Neural cell (in vitro differentiated cells): ENCODE measurements around the gene CLIC2. TPM values are rescaled to one million over a fixed set of nuclear protein-coding genes. Genes with fewer than 3 reads are reported as not detected.
"Not testable (repeated sequence)": the region's sequence is repeated elsewhere in the genome, so short reads cannot be mapped to it uniquely, and the experiment has no call there.

Source experiments
- H2AFZ ChIP-seq: fragments of 200-600, 300-800 bp; sonication (generic), shearing (Covaris generic); 2 replicates; pipeline ENCODE4 v1.6.0; 2014; ENCODE audit warnings: low read depth, mild to moderate bottlenecking, antibody characterized with exemption, low read length, moderate library complexity
- H3F3A ChIP-seq: fragments of 200-600 bp; shearing (Covaris generic); 2 replicates; pipeline ENCODE4 v1.6.1; 2016; ENCODE audit warnings: mild to moderate bottlenecking, moderate library complexity, mixed read lengths, antibody characterized with exemption, low read length; ENCODE audit not compliant: insufficient read depth, poor library complexity, severe bottlenecking
- H3K27ac ChIP-seq: fragments of 200-600, 300-800 bp; sonication (generic), shearing (Covaris generic); 2 replicates; pipeline ENCODE4 v1.5.1; 2014; ENCODE audit warnings: mild to moderate bottlenecking, low read length, moderate library complexity
- H3K27me3 ChIP-seq: fragments of 300-800, 200-600 bp; sonication (generic), shearing (Covaris generic); 2 replicates; pipeline ENCODE4 v1.6.0; 2014; ENCODE audit warnings: mild to moderate bottlenecking, low read depth, low read length, moderate library complexity; ENCODE audit not compliant: insufficient read depth
- H3K36me3 ChIP-seq: fragments of 300-800, 200-600 bp; sonication (generic), shearing (Covaris generic); 2 replicates; pipeline ENCODE4 v1.5.1; 2014; ENCODE audit warnings: mild to moderate bottlenecking, antibody characterized with exemption, low read length, moderate library complexity; ENCODE audit not compliant: insufficient read depth
- H3K4me2 ChIP-seq: fragments of 300-800, 200-600 bp; sonication (generic), shearing (Covaris generic); 2 replicates; pipeline ENCODE4 v1.6.0; 2014; ENCODE audit warnings: mild to moderate bottlenecking, low read length
- H3K4me3 ChIP-seq: fragments of 300-800, 200-600 bp; sonication (generic), shearing (Covaris generic); 2 replicates; pipeline ENCODE4 v1.5.1; 2014; ENCODE audit warnings: mild to moderate bottlenecking, low read length, moderate library complexity
- H3K79me2 ChIP-seq: fragments of 200-600 bp; shearing (Covaris generic); replicated peaks from 2 replicates; pipeline ENCODE4 v1.6.0; 2014; ENCODE audit warnings: mild to moderate bottlenecking, low read length, moderate library complexity; ENCODE audit not compliant: insufficient read depth
- H3K9ac ChIP-seq: fragments of 300-800, 200-600 bp; sonication (generic), shearing (Covaris generic); 2 replicates; pipeline ENCODE4 v1.6.1; 2016; ENCODE audit warnings: mild to moderate bottlenecking, low read length, mixed read lengths
- H3K9me2 ChIP-seq: fragments of 200-600 bp; shearing (Covaris generic); 2 replicates; pipeline ENCODE4 v1.6.1; 2016; ENCODE audit warnings: mild to moderate bottlenecking, low read length, mixed read lengths; ENCODE audit not compliant: insufficient read depth
- H3K9me3 ChIP-seq: fragments of 200-600, 300-800 bp; sonication (generic), shearing (Covaris generic); 2 replicates; pipeline ENCODE4 v1.6.1; 2016; ENCODE audit warnings: mild to moderate bottlenecking, mixed run types, low read length, moderate library complexity, mixed read lengths
- H4K20me1 ChIP-seq: fragments of 200-600 bp; shearing (Covaris generic); 2 replicates; pipeline ENCODE4 v1.6.1; 2016; ENCODE audit warnings: mild to moderate bottlenecking, mixed run types; ENCODE audit not compliant: insufficient read depth
- CTCF ChIP-seq: fragments of 450-650 bp; IDR thresholded peaks from 2 replicates; pipeline ENCODE4 v1.5.1; 2014; ENCODE audit warnings: antibody characterized with exemption, mild to moderate bottlenecking, moderate library complexity; ENCODE audit not compliant: poor library complexity, severe bottlenecking
- EP300 ChIP-seq: fragments of 450-650 bp; conservative IDR thresholded peaks from 2 replicates; pipeline ENCODE4 v1.6.1; 2014; ENCODE audit warnings: antibody characterized with exemption, mild to moderate bottlenecking, moderate library complexity; ENCODE audit not compliant: poor library complexity, severe bottlenecking
- EZH2 ChIP-seq: fragments of 200-600, 300-800 bp; shearing (Covaris generic), sonication (generic); IDR thresholded peaks from 2 replicates; pipeline ENCODE4 v1.6.1; 2014; ENCODE audit warnings: antibody characterized with exemption, low read length, borderline replicate concordance, mild to moderate bottlenecking; ENCODE audit not compliant: insufficient read depth, poor library complexity, severe bottlenecking
- MXI1 ChIP-seq: fragments of 450-650 bp; conservative IDR thresholded peaks from 2 replicates; pipeline ENCODE4 v1.6.1; 2014; ENCODE audit warnings: antibody characterized with exemption, mild to moderate bottlenecking; ENCODE audit not compliant: poor library complexity, severe bottlenecking
- POLR2AphosphoS5 ChIP-seq: IDR thresholded peaks from 2 replicates; pipeline ENCODE4 v1.6.1; 2012
- RAD21 ChIP-seq: fragments of 450-650 bp; conservative IDR thresholded peaks from 2 replicates; pipeline ENCODE4 v1.6.1; 2014; ENCODE audit warnings: antibody characterized with exemption, mild to moderate bottlenecking, moderate library complexity
- SMC3 ChIP-seq: fragments of 450-650 bp; conservative IDR thresholded peaks from 2 replicates; pipeline ENCODE4 v1.6.1; 2014; ENCODE audit warnings: antibody characterized with exemption, mild to moderate bottlenecking, moderate library complexity; ENCODE audit not compliant: poor library complexity
- TAF1 ChIP-seq: IDR thresholded peaks from 2 replicates; pipeline ENCODE4 v1.6.1; 2012; ENCODE audit warnings: low read depth
- polyA minus RNA-seq: library from RNA; depleted of rRNA, polyadenylated mRNA; stranded (reverse); fragments of >200 nt; gene quantifications from 2 replicates; pipeline ENCODE4 v1.2.3, GENCODE V29; 2014
- polyA plus RNA-seq: library from polyadenylated mRNA; depleted of rRNA; stranded (reverse); fragments of >200 nt; gene quantifications from 2 replicates; pipeline ENCODE4 v1.2.3, GENCODE V29; 2014
- TF ChIP-seq, protein P1 (sequence below): IDR thresholded peaks from 2 replicates; pipeline ENCODE4 v1.6.1; 2012; ENCODE audit warnings: borderline replicate concordance

Gene CLIC2
- polyA plus RNA-seq (2.9 and 5.8 TPM in 2 replicates), polyA minus RNA-seq (1.2 and 2.7 TPM in 2 replicates)

DNA sequence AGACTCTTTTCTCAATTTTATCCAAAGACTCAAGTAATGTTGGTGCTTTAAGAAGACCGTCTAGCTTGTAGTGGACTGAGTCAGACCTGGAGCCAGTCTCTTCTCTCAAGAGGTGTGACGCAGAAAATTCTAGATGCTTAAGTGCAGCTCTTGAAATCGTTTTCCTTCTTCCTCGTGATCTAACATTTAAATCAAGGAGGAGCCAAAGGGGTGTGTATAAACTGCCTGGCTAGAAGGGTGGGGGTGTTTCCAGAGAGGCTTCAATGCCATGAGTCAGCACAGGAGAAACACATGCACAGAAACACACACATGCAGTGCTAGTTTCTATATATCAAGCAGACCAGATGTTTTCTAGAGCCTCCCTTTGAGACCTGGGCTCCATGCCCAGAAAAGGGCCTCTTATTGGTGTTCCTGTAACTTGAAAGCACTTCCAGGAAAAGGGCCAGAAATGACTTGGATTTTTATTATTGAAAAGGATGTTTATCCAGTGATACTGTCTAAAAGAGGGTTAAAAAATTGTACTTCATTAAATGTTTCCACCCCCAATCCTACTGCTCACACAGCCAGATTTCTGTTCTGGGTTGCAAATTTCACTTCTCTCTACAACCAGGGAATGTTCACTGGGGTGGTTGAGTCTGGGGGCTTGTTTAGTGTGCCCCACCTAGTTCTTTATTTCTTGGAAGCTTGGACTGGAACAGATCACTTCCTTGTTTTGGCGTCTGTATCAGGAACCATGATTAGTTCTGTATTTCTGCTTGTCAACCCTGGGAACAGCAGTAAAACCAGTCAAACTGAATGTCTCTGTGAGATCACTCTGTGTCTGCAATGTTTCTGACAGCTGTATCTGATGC lies at the start of gene CLIC2:
Gene CLIC2 (minus strand): TSS at position 129 of the 851 bp plus-strand sequence. CDS start 187 bp downstream, outside the sequence.
- Histone ChIP-seq H3K27me3 (no peaks in the 10 kb centered on the region), H3K9me2 (no peaks in the 10 kb centered on the region), H3K27ac (no peak within 1 kb of the TSS), H2AFZ (no peak within 1 kb of the TSS), H3K4me3 (no peak within 1 kb of the TSS), H3K9ac (no peak within 1 kb of the TSS), H3F3A (no peaks in the 10 kb centered on the region), H3K36me3 (no peaks in the 10 kb centered on the region), H3K9me3 (no peaks in the 10 kb centered on the region), H3K79me2 (no peaks in the 10 kb centered on the region), H3K4me2 (no peak within 1 kb of the TSS), H4K20me1 (no peaks in the 10 kb centered on the region)
- TF ChIP-seq MXI1 = no peak
- TF ChIP-seq TAF1 = no peak
- no peak for TF ChIP-seq CTCF
- no peak for TF ChIP-seq EP300
- TF ChIP-seq POLR2AphosphoS5 = no peak
- TF ChIP-seq RAD21 = no peak
- TF ChIP-seq EZH2 = no peak
- TF ChIP-seq SMC3 = no peak
- TF ChIP-seq, protein P1, sequence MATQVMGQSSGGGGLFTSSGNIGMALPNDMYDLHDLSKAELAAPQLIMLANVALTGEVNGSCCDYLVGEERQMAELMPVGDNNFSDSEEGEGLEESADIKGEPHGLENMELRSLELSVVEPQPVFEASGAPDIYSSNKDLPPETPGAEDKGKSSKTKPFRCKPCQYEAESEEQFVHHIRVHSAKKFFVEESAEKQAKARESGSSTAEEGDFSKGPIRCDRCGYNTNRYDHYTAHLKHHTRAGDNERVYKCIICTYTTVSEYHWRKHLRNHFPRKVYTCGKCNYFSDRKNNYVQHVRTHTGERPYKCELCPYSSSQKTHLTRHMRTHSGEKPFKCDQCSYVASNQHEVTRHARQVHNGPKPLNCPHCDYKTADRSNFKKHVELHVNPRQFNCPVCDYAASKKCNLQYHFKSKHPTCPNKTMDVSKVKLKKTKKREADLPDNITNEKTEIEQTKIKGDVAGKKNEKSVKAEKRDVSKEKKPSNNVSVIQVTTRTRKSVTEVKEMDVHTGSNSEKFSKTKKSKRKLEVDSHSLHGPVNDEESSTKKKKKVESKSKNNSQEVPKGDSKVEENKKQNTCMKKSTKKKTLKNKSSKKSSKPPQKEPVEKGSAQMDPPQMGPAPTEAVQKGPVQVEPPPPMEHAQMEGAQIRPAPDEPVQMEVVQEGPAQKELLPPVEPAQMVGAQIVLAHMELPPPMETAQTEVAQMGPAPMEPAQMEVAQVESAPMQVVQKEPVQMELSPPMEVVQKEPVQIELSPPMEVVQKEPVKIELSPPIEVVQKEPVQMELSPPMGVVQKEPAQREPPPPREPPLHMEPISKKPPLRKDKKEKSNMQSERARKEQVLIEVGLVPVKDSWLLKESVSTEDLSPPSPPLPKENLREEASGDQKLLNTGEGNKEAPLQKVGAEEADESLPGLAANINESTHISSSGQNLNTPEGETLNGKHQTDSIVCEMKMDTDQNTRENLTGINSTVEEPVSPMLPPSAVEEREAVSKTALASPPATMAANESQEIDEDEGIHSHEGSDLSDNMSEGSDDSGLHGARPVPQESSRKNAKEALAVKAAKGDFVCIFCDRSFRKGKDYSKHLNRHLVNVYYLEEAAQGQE = no peak

DNA sequence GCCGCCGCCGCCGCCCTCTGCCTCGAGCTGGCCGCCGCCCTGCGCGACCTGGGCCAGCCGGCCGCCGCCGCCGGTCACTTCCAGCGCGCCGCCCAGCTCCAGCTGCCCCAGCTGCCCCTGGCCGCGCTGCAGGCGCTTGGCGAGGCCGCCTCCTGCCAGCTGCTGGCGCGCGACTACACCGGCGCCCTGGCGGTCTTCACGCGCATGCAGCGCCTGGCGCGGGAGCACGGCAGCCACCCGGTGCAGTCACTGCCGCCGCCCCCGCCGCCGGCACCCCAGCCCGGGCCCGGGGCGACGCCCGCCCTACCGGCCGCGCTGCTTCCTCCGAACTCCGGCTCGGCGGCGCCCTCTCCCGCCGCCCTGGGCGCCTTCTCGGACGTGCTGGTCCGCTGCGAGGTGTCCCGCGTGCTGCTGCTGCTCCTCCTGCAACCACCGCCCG lies 48.1 kb upstream of the CLIC2 start:
- not testable (repeated sequence) for H3K4me2 ChIP-seq, H3K27ac ChIP-seq, H3K4me3 ChIP-seq, H3F3A ChIP-seq, H2AFZ ChIP-seq, H4K20me1 ChIP-seq, H3K79me2 ChIP-seq, H3K36me3 ChIP-seq, H3K27me3 ChIP-seq, H3K9me3 ChIP-seq, H3K9me2 ChIP-seq, H3K9ac ChIP-seq

- H2AFZ ChIP-seq, H3K36me3 ChIP-seq, H3F3A ChIP-seq, H3K27me3 ChIP-seq, H3K9me2 ChIP-seq, H3K79me2 ChIP-seq, H3K4me3 ChIP-seq, H3K27ac ChIP-seq, H3K9ac ChIP-seq, H3K9me3 ChIP-seq, H4K20me1 ChIP-seq, H3K4me2 ChIP-seq: not testable (repeated sequence)
Measured at GRCh38 chrX:155381843-155382528, 47.6 kb upstream of the CLIC2 start, which contains the start of gene F8A2. TSS of gene F8A2 (plus strand) at chrX:155382095. CDS start at chrX:155382115, 20 bp downstream.

DNA sequence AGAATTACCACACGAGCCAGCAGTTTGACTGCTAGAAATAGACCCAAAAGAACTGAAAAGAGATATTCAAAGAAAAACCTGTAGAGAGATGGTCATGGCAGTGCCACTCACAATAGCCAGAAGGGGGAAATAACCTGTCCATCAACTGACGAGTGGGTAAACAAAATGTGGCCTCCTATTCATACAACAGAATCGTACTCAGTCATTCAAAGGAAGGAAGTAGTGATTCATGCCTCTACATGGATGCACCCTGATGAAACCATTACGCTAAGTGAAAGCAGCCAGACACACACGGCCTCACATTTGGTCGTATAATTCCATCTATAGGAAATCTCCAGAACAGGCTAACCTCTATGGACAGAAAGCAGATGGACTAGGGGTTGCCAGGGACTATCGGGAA lies 45.4 kb upstream of the CLIC2 start:
- H4K20me1 ChIP-seq, H3K27ac ChIP-seq, H3K4me2 ChIP-seq, H3F3A ChIP-seq, H3K79me2 ChIP-seq, H3K9me2 ChIP-seq, H3K36me3 ChIP-seq, H3K9me3 ChIP-seq, H3K9ac ChIP-seq, H2AFZ ChIP-seq, H3K4me3 ChIP-seq, H3K27me3 ChIP-seq: not testable (repeated sequence)
